ENCODE measurements around the gene C13orf42.

Gene C13orf42

GRCh38 chr13:51048616-51049015 lies 62.5 kb downstream of the C13orf42 start:
- H2AFZ ChIP-seq (ENCODE audit: low read depth, low read length): no peak overlapping the region
- H3K4me1 ChIP-seq (ENCODE audit: insufficient read depth, low read length): no peaks in the 10 kb centered on the region
- H3K27me3 ChIP-seq (ENCODE audit: insufficient read depth, low read length): no peaks in the 10 kb centered on the region
- no peaks in the 10 kb centered on the region for H3K9me3 ChIP-seq (ENCODE audit: low read length)
- no peak overlapping the region for H3K4me3 ChIP-seq (ENCODE audit: low read length)
- no peaks in the 10 kb centered on the region for H3K36me3 ChIP-seq (ENCODE audit: insufficient read depth, low read length)

GRCh38 chr13:51048166-51048461 lies 63.0 kb downstream of the C13orf42 start:
- no peaks in the 10 kb centered on the region for H3K9me3 ChIP-seq (ENCODE audit: low read length)
- H3K4me3 ChIP-seq (ENCODE audit: low read length): no peak overlapping the region
- H3K4me1 ChIP-seq (ENCODE audit: insufficient read depth, low read length): peaks cover 5% of the 10 kb centered on the region
- H3K36me3 ChIP-seq (ENCODE audit: insufficient read depth, low read length): no peaks in the 10 kb centered on the region
- H3K27me3 ChIP-seq (ENCODE audit: insufficient read depth, low read length): no peaks in the 10 kb centered on the region
- no peak overlapping the region for H2AFZ ChIP-seq (ENCODE audit: low read depth, low read length)

- Histone ChIP-seq H3K9me3 (ENCODE audit: low read length) (no peaks in the 10 kb centered on the region), H3K27me3 (ENCODE audit: insufficient read depth, low read length) (no peaks in the 10 kb centered on the region), H3K4me3 (ENCODE audit: low read length) (no peak overlapping the region), H3K4me1 (ENCODE audit: insufficient read depth, low read length) (peaks cover 6% of the 10 kb centered on the region), H2AFZ (ENCODE audit: low read depth, low read length) (no peak overlapping the region), H3K36me3 (ENCODE audit: insufficient read depth, low read length) (no peaks in the 10 kb centered on the region)
Observed at GRCh38 chr13:51047434-51048165, 63.5 kb downstream of the C13orf42 start.

- Histone ChIP-seq H3K4me3 (ENCODE audit: low read length) (no peak overlapping the region), H3K9me3 (ENCODE audit: low read length) (no peaks in the 10 kb centered on the region), H3K27me3 (ENCODE audit: insufficient read depth, low read length) (no peaks in the 10 kb centered on the region), H2AFZ (ENCODE audit: low read depth, low read length) (no peak overlapping the region), H3K4me1 (ENCODE audit: insufficient read depth, low read length) (peaks cover 6% of the 10 kb centered on the region), H3K36me3 (ENCODE audit: insufficient read depth, low read length) (no peaks in the 10 kb centered on the region)
Observed at GRCh38 chr13:51045451-51045850, 65.6 kb downstream of the C13orf42 start.

- Histone ChIP-seq H2AFZ (ENCODE audit: low read depth, low read length) (no peak overlapping the region), H3K4me3 (ENCODE audit: low read length) (no peak overlapping the region), H3K4me1 (ENCODE audit: insufficient read depth, low read length) (peaks cover 6% of the 10 kb centered on the region), H3K36me3 (ENCODE audit: insufficient read depth, low read length) (no peaks in the 10 kb centered on the region), H3K9me3 (ENCODE audit: low read length) (no peaks in the 10 kb centered on the region), H3K27me3 (ENCODE audit: insufficient read depth, low read length) (no peaks in the 10 kb centered on the region)
Observed at GRCh38 chr13:51044023-51044665, 66.9 kb downstream of the C13orf42 start.

GRCh38 chr13:51043310-51043709 lies 67.8 kb downstream of the C13orf42 start:
- H3K27me3 ChIP-seq (ENCODE audit: insufficient read depth, low read length): no peaks in the 10 kb centered on the region
- no peaks in the 10 kb centered on the region for H3K9me3 ChIP-seq (ENCODE audit: low read length)
- H2AFZ ChIP-seq (ENCODE audit: low read depth, low read length): no peak overlapping the region
- H3K36me3 ChIP-seq (ENCODE audit: insufficient read depth, low read length): no peaks in the 10 kb centered on the region
- H3K4me3 ChIP-seq (ENCODE audit: low read length): no peak overlapping the region
- H3K4me1 ChIP-seq (ENCODE audit: insufficient read depth, low read length): peaks cover 6% of the 10 kb centered on the region

- no peak overlapping the region for H2AFZ ChIP-seq (ENCODE audit: low read depth, low read length)
- H3K4me3 ChIP-seq (ENCODE audit: low read length): no peak overlapping the region
- peaks cover 6% of the 10 kb centered on the region for H3K4me1 ChIP-seq (ENCODE audit: insufficient read depth, low read length)
- no peaks in the 10 kb centered on the region for H3K36me3 ChIP-seq (ENCODE audit: insufficient read depth, low read length)
- no peaks in the 10 kb centered on the region for H3K9me3 ChIP-seq (ENCODE audit: low read length)
- H3K27me3 ChIP-seq (ENCODE audit: insufficient read depth, low read length): no peaks in the 10 kb centered on the region
Observed at GRCh38 chr13:51041710-51042109, 69.4 kb downstream of the C13orf42 start.

GRCh38 chr13:51041126-51041525 lies 69.9 kb downstream of the C13orf42 start:
- Histone ChIP-seq H2AFZ (ENCODE audit: low read depth, low read length) (no peak overlapping the region), H3K9me3 (ENCODE audit: low read length) (no peaks in the 10 kb centered on the region), H3K36me3 (ENCODE audit: insufficient read depth, low read length) (no peaks in the 10 kb centered on the region), H3K4me1 (ENCODE audit: insufficient read depth, low read length) (peaks cover 6% of the 10 kb centered on the region), H3K27me3 (ENCODE audit: insufficient read depth, low read length) (no peaks in the 10 kb centered on the region), H3K4me3 (ENCODE audit: low read length) (no peak overlapping the region)

- H3K36me3 ChIP-seq (ENCODE audit: insufficient read depth, low read length): no peaks in the 10 kb centered on the region
- no peaks in the 10 kb centered on the region for H3K27me3 ChIP-seq (ENCODE audit: insufficient read depth, low read length)
- no peaks in the 10 kb centered on the region for H3K9me3 ChIP-seq (ENCODE audit: low read length)
- H3K4me1 ChIP-seq (ENCODE audit: insufficient read depth, low read length): peaks cover 6% of the 10 kb centered on the region
- H3K4me3 ChIP-seq (ENCODE audit: low read length): no peak overlapping the region
- H2AFZ ChIP-seq (ENCODE audit: low read depth, low read length): no peak overlapping the region
Observed at GRCh38 chr13:51040431-51040830, 70.6 kb downstream of the C13orf42 start.

- Histone ChIP-seq H3K27me3 (ENCODE audit: insufficient read depth, low read length) (no peaks in the 10 kb centered on the region), H3K9me3 (ENCODE audit: low read length) (no peaks in the 10 kb centered on the region), H3K36me3 (ENCODE audit: insufficient read depth, low read length) (no peaks in the 10 kb centered on the region), H3K4me3 (ENCODE audit: low read length) (no peak overlapping the region), H3K4me1 (ENCODE audit: insufficient read depth, low read length) (no peaks in the 10 kb centered on the region), H2AFZ (ENCODE audit: low read depth, low read length) (no peak overlapping the region)
Observed at GRCh38 chr13:51036418-51036817, 74.7 kb downstream of the C13orf42 start.

- no peak overlapping the region for H3K4me3 ChIP-seq (ENCODE audit: low read length)
- H2AFZ ChIP-seq (ENCODE audit: low read depth, low read length): no peak overlapping the region
- H3K36me3 ChIP-seq (ENCODE audit: insufficient read depth, low read length): no peaks in the 10 kb centered on the region
- H3K9me3 ChIP-seq (ENCODE audit: low read length): no peaks in the 10 kb centered on the region
- H3K4me1 ChIP-seq (ENCODE audit: insufficient read depth, low read length): no peaks in the 10 kb centered on the region
- H3K27me3 ChIP-seq (ENCODE audit: insufficient read depth, low read length): no peaks in the 10 kb centered on the region
Observed at GRCh38 chr13:51035978-51036377, 75.1 kb downstream of the C13orf42 start.

- Histone ChIP-seq H2AFZ (ENCODE audit: low read depth, low read length) (no peak overlapping the region), H3K4me1 (ENCODE audit: insufficient read depth, low read length) (no peaks in the 10 kb centered on the region), H3K36me3 (ENCODE audit: insufficient read depth, low read length) (no peaks in the 10 kb centered on the region), H3K9me3 (ENCODE audit: low read length) (no peaks in the 10 kb centered on the region), H3K4me3 (ENCODE audit: low read length) (no peak overlapping the region), H3K27me3 (ENCODE audit: insufficient read depth, low read length) (no peaks in the 10 kb centered on the region)
Observed at GRCh38 chr13:51035469-51035868, 75.6 kb downstream of the C13orf42 start.

- Histone ChIP-seq H3K9me3 (ENCODE audit: low read length) (no peaks in the 10 kb centered on the region), H3K36me3 (ENCODE audit: insufficient read depth, low read length) (no peaks in the 10 kb centered on the region), H3K4me1 (ENCODE audit: insufficient read depth, low read length) (no peaks in the 10 kb centered on the region), H2AFZ (ENCODE audit: low read depth, low read length) (no peak overlapping the region), H3K27me3 (ENCODE audit: insufficient read depth, low read length) (no peaks in the 10 kb centered on the region), H3K4me3 (ENCODE audit: low read length) (no peak overlapping the region)
Observed at GRCh38 chr13:51034906-51035305, 76.2 kb downstream of the C13orf42 start.

Data from neuron (in vitro differentiated cells).